22Rv1 (cell line): ENCODE data around the gene DNAH9.

Source experiments
- ZFX ChIP-seq: fragments of 450-650 bp; IDR thresholded peaks from 2 replicates; pipeline ENCODE4 v1.6.1; 2017; ENCODE audit warnings: antibody characterized with exemption, borderline replicate concordance
- TF ChIP-seq, protein P1 (sequence below): fragments of 450-650 bp; IDR thresholded peaks from 2 replicates; pipeline ENCODE4 v1.5.1; 2017; ENCODE audit warnings: mild to moderate bottlenecking

DNA sequence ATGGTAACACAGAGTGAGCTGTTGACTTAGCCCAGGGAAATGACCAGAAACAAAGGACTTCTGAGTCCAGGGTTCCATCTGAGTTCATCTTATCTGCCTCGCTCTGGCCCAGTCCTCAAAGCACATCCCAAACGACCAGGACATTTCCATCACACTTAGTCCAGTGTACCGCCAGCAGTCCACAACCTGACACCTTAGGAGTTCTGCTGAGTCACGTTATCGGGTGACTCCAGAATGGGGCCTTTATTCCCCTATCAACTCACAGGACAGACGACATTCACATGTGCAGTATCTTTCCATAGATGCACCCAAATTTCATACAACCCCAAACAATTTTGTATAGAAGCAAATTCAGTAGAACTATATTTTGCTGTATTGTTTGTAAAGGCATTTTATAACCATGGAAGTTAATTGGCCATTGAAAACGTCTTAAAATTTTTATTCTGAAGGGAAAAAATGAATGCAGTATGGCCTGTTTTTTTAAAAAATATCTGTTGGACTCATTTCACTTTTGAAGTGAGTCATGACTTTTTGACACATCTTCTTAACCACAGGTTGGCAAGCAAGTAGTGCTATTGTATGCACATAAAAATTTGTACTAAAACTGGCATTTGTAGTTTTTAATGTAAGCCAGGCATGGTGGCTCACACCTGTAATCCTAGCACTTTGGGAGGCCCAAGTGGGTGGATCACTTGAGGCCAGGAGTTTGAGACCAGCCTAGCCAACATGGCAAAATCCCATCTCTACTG lies 352.7 kb downstream of the DNAH9 start:
- TF ChIP-seq, protein P1, sequence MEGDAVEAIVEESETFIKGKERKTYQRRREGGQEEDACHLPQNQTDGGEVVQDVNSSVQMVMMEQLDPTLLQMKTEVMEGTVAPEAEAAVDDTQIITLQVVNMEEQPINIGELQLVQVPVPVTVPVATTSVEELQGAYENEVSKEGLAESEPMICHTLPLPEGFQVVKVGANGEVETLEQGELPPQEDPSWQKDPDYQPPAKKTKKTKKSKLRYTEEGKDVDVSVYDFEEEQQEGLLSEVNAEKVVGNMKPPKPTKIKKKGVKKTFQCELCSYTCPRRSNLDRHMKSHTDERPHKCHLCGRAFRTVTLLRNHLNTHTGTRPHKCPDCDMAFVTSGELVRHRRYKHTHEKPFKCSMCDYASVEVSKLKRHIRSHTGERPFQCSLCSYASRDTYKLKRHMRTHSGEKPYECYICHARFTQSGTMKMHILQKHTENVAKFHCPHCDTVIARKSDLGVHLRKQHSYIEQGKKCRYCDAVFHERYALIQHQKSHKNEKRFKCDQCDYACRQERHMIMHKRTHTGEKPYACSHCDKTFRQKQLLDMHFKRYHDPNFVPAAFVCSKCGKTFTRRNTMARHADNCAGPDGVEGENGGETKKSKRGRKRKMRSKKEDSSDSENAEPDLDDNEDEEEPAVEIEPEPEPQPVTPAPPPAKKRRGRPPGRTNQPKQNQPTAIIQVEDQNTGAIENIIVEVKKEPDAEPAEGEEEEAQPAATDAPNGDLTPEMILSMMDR: no peak
- TF ChIP-seq ZFX: no peak
